GM21515 (cell line): ENCODE results near the gene ZDHHC14.

ENCODE experiments used
- ATAC-seq: cut with Tn5 transposase; IDR thresholded peaks from one replicate; pipeline ENCODE4 v1.9.1; 2021; ENCODE audit not compliant: unreplicated experiment

ZDHHC14 gene

GRCh38 chr6:157438611-157439111, 57.7 kb downstream of the ZDHHC14 start:
- no peak for ATAC-seq

- no peak for ATAC-seq
Measured at GRCh38 chr6:157440171-157440570, 59.2 kb downstream of the ZDHHC14 start.

GRCh38 chr6:157442291-157442690, 61.3 kb downstream of the ZDHHC14 start:
- ATAC-seq = no peak

- ATAC-seq = no peak
Measured at GRCh38 chr6:157443066-157443800, 62.2 kb downstream of the ZDHHC14 start.

- no peak for ATAC-seq
Measured at GRCh38 chr6:157445277-157446009, 64.5 kb downstream of the ZDHHC14 start.

- ATAC-seq = no peak
Measured at GRCh38 chr6:157447735-157448134, 66.7 kb downstream of the ZDHHC14 start.

GRCh38 chr6:157449610-157450009, 68.6 kb downstream of the ZDHHC14 start:
- ATAC-seq = no peak

- ATAC-seq = no peak
Measured at GRCh38 chr6:157450931-157451742, 70.1 kb downstream of the ZDHHC14 start.

GRCh38 chr6:157452096-157452495, 71.1 kb downstream of the ZDHHC14 start:
- no peak for ATAC-seq

- no peak for ATAC-seq
Measured at GRCh38 chr6:157453131-157453530, 72.1 kb downstream of the ZDHHC14 start.

- ATAC-seq = no peak
Measured at GRCh38 chr6:157453978-157454377, 73.0 kb downstream of the ZDHHC14 start.

- no peak for ATAC-seq
Measured at GRCh38 chr6:157454762-157455714, 74.0 kb downstream of the ZDHHC14 start.

- no peak for ATAC-seq
Measured at GRCh38 chr6:157455731-157456523, 74.9 kb downstream of the ZDHHC14 start.

GRCh38 chr6:157456524-157456829, 75.5 kb downstream of the ZDHHC14 start:
- ATAC-seq = no peak

GRCh38 chr6:157457787-157458186, 76.8 kb downstream of the ZDHHC14 start:
- no peak for ATAC-seq

- no peak for ATAC-seq
Measured at GRCh38 chr6:157459327-157459726, 78.3 kb downstream of the ZDHHC14 start.

GRCh38 chr6:157460182-157460999, 79.4 kb downstream of the ZDHHC14 start:
- ATAC-seq = peak; percentile 12

- ATAC-seq = peak; percentile 57
Measured at GRCh38 chr6:157461000-157461915, 80.3 kb downstream of the ZDHHC14 start.
